Head of caudate nucleus (tissue), 42 donors: ENCODE measurements around the gene ACBD7.

ENCODE experiments used
- DNase-seq, 42 donors: peaks; one replicate each; pipeline versions ENCODE4 v3.0.0 to v3.0.0-alpha.2; 2020 to 2021; ENCODE audit warnings: mixed read lengths in 7 of 42
- intact Hi-C: fragments of 100-400 bp; cut with DNase I; formaldehyde crosslinking; loops from one replicate; pipeline ENCODE4 v1.15.0; 2022

Gene ACBD7

GRCh38 chr10:15088428-15089261 is at the start of gene ACBD7:
ACBD7 (minus strand) TSS chr10:15088776; CDS start chr10:15088728, 48 bp downstream.
- intact Hi-C loops = no loop called here

GRCh38 chr10:15137636-15138035 is 49.1 kb upstream of the ACBD7 start:
- no peak for DNase-seq
- intact Hi-C loops = no loop called here

More at GRCh38 chr10:15088428-15089261, at the start of gene ACBD7:
- DNase-seq = peak; percentile 40 to 90 (median 81)

DNA sequence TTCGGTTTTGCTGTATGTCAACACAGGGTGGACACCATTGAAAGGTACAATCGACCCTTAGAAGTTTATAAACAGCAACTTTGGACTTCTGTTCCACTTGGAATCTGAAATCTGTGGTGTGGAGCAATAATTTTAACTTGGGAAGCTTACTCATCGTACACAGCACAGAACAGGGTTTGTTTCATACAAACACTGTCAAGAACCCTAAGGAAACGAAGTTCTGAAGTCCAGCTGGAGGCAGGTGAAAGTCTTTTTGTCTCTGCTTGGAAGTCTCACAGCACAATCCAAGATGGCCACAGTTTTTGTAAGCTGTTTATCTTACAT is 48.4 kb upstream of the ACBD7 start:
- DNase-seq = no peak
- intact Hi-C loops = no loop called here

- no peak for DNase-seq
Measured at GRCh38 chr10:15136129-15137035, 47.8 kb upstream of the ACBD7 start.

DNA sequence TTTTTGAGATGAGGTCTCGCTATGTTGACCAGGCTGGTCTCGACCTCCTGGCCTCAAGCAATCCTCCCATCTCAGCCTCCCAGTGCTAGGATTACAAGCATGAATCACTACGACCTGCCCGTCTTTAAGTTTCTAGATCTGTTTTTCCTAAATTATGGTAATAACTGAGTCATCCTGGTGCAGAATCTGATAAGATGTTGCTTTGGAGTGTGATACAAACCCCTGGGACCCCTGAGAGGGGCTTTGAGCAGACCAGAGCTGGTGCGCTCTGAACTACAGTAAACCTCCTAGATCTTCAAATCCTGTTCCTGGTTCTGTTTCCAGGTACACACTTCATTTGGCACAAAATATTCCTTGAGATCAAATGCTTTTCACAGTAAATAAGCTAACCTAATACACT is 42.8 kb upstream of the ACBD7 start:
- intact Hi-C loops = no loop called here

More at GRCh38 chr10:15136129-15137035, 47.8 kb upstream of the ACBD7 start:
- intact Hi-C loops = no loop called here

DNA sequence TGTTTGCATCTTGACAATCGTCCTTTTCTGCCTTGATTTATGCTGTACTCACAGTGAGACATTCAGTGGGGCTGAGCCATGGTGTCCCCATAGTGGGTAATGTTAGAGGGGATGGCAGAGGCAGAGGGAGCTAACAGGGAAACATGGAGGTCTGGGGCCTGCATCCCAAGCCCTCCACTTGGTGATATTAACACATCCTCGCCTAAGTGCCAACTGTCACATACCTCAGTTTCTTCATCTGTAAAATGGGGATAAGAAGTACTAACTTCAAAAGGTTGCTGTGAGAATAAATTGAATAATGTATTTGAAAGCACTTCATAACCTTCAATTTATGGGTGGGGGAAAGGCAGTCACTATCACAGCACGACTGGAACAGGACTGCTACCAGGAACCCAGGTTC is 36.3 kb upstream of the ACBD7 start:
- intact Hi-C loops = no loop called here
- DNase-seq = no peak

More for the DNA sequence above, 42.8 kb upstream of the ACBD7 start:
- no peak for DNase-seq

GRCh38 chr10:15124190-15124589 is 35.6 kb upstream of the ACBD7 start:
- no peak for DNase-seq
- intact Hi-C loops = no loop called here

DNA sequence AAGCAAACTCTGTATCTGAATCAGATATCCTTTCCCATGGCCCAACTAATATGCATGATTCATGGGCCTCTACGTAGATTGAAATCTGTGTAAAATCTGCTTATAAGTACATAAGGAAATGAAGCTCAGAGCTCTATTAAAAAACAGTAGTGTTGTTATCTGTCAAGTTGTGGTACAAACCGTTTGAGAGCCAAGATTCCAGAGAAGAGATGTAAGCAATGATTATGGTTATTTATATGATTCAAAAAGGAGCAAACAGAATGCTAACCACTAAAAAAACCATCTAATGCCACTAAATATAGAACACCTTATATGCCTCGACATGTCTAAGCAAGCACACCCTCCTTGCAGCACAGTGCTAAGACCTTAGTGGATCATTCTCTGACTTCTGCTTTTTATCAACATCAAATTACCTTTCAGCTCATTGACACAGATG is 35.2 kb upstream of the ACBD7 start:
- intact Hi-C loops = no loop called here
- DNase-seq = no peak

GRCh38 chr10:15122477-15123030 is 34.0 kb upstream of the ACBD7 start:
- no peak for DNase-seq
- intact Hi-C loops = no loop called here

DNA sequence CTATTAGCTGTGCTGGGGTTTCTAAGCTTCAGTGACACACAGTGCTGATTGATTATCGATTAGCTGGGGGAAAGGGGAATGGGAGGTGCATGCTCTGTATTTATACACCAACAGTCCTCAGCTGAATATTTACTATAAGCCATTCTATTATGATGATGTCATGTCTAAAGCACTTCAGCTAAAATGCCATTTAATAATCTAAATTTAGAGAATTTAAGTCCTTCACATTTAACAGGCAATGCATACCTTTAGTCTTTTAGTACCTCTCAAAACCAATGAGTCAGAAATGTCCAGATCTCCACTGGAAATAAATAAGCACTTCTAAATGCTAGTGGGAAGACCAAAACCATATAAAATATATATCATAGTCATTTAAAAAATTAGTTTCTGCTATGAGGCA is 33.1 kb upstream of the ACBD7 start:
- intact Hi-C loops = no loop called here
- DNase-seq = no peak

- DNase-seq = peak in 1 of 42 donors; percentile 4
- intact Hi-C loops = no loop called here
Measured at GRCh38 chr10:15120523-15120922, 31.9 kb upstream of the ACBD7 start.

DNA sequence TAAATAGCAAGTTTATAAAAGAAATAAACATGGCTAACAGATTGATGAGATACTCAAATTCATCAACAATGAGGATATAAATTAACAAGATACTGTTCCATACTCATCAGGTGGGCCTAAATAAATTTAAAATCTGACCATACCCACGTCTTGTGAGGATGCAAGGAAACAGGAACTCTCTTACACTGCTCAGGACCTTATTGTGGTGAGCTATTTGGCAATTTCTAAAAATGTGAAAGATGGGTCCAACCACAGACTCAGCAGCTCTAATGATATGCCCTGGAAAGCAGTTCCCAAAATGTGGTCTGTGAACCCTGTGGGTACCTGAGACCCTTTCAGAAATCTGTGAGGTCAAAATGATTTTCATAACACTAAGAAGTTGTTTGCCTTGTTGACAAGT is 30.0 kb upstream of the ACBD7 start:
- DNase-seq = peak in 1 of 42 donors; percentile 2
- intact Hi-C loops = no loop called here

DNA sequence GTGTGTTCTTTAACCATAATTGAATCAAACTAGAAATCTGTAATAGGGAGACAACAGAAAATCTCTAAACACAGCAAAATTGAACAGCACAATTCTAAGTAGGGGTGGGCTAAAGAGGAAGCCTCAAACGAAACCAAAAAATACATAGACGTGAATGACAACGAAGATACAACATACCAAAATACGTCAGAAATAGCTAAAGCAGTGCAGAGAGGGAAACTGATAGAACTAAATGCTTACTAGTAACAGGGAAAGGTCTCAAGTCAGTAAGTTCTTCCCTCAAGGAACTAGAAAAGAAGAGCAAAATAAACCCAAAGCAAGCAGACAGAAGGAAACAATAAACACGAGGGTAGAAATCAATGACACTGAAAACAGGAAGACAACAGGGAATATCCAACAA is 27.6 kb upstream of the ACBD7 start:
- DNase-seq = no peak

DNA sequence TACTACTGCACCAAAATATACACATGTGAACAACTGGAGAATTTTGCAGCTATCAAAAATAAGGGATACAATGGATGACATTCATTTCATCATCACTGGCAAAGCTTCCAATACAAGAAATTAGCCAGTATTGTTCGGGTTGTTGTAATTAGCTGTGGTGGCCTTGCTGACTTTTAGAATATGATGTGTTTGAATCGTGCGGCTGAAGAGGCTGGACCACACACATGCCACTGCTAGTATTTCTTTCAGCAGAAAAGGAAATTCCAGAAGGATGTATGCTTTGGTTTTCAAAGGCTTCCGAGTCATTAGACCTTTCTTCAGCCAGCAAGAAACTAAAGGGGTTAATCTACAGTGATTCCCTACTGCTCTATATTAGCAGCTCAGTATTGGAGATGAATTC is 25.2 kb upstream of the ACBD7 start:
- no peak for DNase-seq
- intact Hi-C loops = no loop called here

More for the DNA sequence above, 27.6 kb upstream of the ACBD7 start:
- intact Hi-C loops = no loop called here

- DNase-seq = peak in 1 of 42 donors; percentile 3
Measured at GRCh38 chr10:15112657-15113056, 24.1 kb upstream of the ACBD7 start.

DNA sequence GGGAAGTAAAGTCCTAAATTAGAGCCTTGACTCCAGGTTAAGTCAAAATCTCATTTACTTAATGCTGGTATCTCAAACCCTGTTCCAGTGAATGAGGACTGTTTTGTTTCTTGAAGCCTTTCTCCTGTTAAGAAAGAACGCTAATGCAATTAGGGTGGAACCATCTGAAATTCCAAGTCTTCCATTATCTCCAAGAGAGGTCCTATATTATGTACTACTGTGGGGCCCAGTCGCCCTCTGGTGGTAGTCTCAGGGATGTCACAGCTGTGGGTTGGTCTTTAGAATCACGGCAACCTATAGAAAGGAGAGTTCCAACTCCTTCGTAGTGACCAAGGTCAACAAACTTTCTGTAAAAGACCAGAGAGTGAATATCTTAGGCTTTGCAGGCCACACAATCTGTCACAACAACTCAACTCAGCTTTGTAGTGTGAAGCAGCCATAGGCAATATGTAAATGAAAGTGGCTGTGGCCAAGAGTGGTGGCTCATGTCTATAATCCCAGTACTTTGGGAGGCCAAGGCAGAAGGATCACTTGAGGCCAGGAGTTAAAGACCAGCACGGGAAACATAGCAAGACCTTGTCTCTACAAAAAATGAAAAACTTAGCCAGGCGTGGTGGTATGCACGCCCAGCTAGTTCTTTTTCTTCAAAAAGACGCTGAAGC is 17.9 kb upstream of the ACBD7 start:
- intact Hi-C loops = no loop called here

More at GRCh38 chr10:15112657-15113056, 24.1 kb upstream of the ACBD7 start:
- intact Hi-C loops = no loop called here

GRCh38 chr10:15103513-15103912 is 14.9 kb upstream of the ACBD7 start:
- no peak for DNase-seq
- intact Hi-C loops = no loop called here

More for the DNA sequence above, 17.9 kb upstream of the ACBD7 start:
- peak; percentile 19 to 89 (median 72) for DNase-seq

DNA sequence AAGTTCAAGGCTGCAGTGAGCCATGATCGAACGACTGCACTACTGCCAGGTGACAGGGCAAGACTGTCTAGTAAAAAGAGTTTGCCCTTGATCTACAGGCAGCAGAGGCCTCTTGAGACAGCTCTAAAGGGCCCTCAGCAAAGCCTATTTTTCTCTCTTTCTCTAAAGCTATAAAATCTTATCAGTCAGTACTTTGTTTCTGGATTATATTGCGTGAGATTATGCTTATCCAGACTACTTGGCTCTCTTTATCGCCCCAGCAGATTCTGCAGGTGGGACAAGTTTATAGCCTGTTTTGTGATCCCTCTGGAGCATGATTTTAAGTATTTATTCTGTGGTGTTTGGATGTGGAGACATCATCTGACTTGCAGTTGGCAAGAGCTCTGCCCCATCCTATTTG is 11.3 kb upstream of the ACBD7 start:
- DNase-seq = no peak
- intact Hi-C loops = loop anchor here (5.0 to 10.0 kb wide), 2 partner anchors 67 to 265 kb away; partner anchors contain the start of gene NMT2
